ENCODE data around the gene AZU1. TPM values are rescaled to one million over a fixed set of nuclear protein-coding genes. Genes with fewer than 3 reads are reported as not detected.

Gene AZU1
- total RNA-seq, 1 experiment from 2014 or later = not detected

- TF ChIP-seq SIN3A (IDR thresholded peaks at IDR 0.05; ENCODE audit: low read depth) (no peak), FOSL1 (IDR thresholded peaks at IDR 0.05; ENCODE audit: low read depth) (no peak), POLR2A (IDR thresholded peaks at IDR 0.05; ENCODE audit: borderline replicate concordance, extremely low read depth, insufficient read depth, insufficient read length) (no peak), POLR2AphosphoS5 (IDR thresholded peaks at IDR 0.05; ENCODE audit: low read depth, low read length) (no peak), SRF (IDR thresholded peaks at IDR 0.05; ENCODE audit: low read depth) (no peak), EZH2 (IDR thresholded peaks at IDR 0.05) (no peak), MAX (IDR thresholded peaks at IDR 0.05) (no peak), TCF7L2 (IDR thresholded peaks at IDR 0.05; ENCODE audit: borderline replicate concordance, extremely low read depth, insufficient read depth, insufficient read length) (no peak), YY1 (IDR thresholded peaks at IDR 0.05; ENCODE audit: extremely low read depth, insufficient replicate concordance, low read depth, low read length) (no peak), CTCF (IDR thresholded peaks at IDR 0.05 in 2 of 3, conservative IDR thresholded peaks at IDR 0.05 in 1 of 3; ENCODE audit: borderline replicate concordance in 1 of 3, insufficient read depth in 1 of 3, low read depth in 2 of 3, low read length in 2 of 3) (no peak), EZH2phosphoT487 (IDR thresholded peaks at IDR 0.05; ENCODE audit: borderline replicate concordance) (no peak), ELF1 (IDR thresholded peaks at IDR 0.05; ENCODE audit: borderline replicate concordance, low read depth) (no peak), ATF3 (IDR thresholded peaks at IDR 0.05) (no peak), CBX3 (IDR thresholded peaks at IDR 0.05; ENCODE audit: low read depth) (no peak), JUND (IDR thresholded peaks at IDR 0.05) (no peak), SP1 (IDR thresholded peaks at IDR 0.05; ENCODE audit: low read depth) (no peak), EGR1 (IDR thresholded peaks at IDR 0.05; ENCODE audit: low read depth) (no peak), REST (IDR thresholded peaks at IDR 0.05; ENCODE audit: low read depth) (no peak), ZNF274 (IDR thresholded peaks at IDR 0.05; ENCODE audit: low read depth, low read length) (no peak), ZFX (IDR thresholded peaks at IDR 0.05) (no peak; the same call in 1 of the 2 replicates)
- RAD21 ChIA-PET (ENCODE audit: low non-redundant PET in 1 of 2, low total read pairs in 2 of 2, uncharacterized antibody in 2 of 2, unreplicated experiment in 2 of 2) = no interaction called here
These were observed 14.2 kb upstream of the AZU1 start for GRCh38 chr19:813219-814151.

More at GRCh38 chr19:813219-814151, 14.2 kb upstream of the AZU1 start:
- Histone ChIP-seq H3K4me2 (ENCODE audit: low read length) (no peak overlapping the region), H3K9me2 (ENCODE audit: insufficient read depth) (no peaks in the 10 kb centered on the region), H3K27me3 (ENCODE audit: insufficient read depth, low read length) (no peaks in the 10 kb centered on the region), H4K20me1 (ENCODE audit: insufficient read depth) (peaks cover 8% of the 10 kb centered on the region; the same call in 1 of the 2 replicates), H3K36me3 (ENCODE audit: control insufficient read depth in 1 of 2, insufficient read depth in 2 of 2, low read length in 2 of 2) (peaks cover 23 to 28% of the 10 kb centered on the region in 2 experiments; a peak in 3 of 4 replicates), H2AFZ (ENCODE audit: low read depth, low read length, poor library complexity, severe bottlenecking) (no peak overlapping the region), H3K9me3 (ENCODE audit: control insufficient read depth in 1 of 2, insufficient read depth in 1 of 2, low read depth in 1 of 2, low read length in 2 of 2) (no peaks in the 10 kb centered on the region), H3K4me1 (ENCODE audit: control insufficient read depth in 1 of 2, insufficient read depth in 2 of 2, low read length in 2 of 2) (no peaks in the 10 kb centered on the region), H3K9ac (ENCODE audit: low read length) (no peak overlapping the region), H3K27ac (ENCODE audit: low read depth, low read length) (no peak overlapping the region), H3K4me3 (replicated peaks in 1 of 2; ENCODE audit: low read depth in 1 of 2, low read length in 2 of 2) (no peak overlapping the region), H3K79me2 (ENCODE audit: insufficient read depth, low read length) (peaks cover 30% of the 10 kb centered on the region)
- ATAC-seq = peak; percentile 28
- BruUV-seq (replicated peaks) = no TSS peak
- ChIA-PET CTCF (no interaction called here), POLR2A (no interaction called here)
- no peak for DNase-seq (ENCODE audit: low read depth, low spot score)
- intact Hi-C loops (cut with micrococcal nuclease) = no loop called here

All from HCT116 (cell line).